Thyroid gland (tissue), 4 donors: Measurements from ENCODE around the gene SLC6A12.

Experiments used
- POLR2A ChIP-seq, 2 donors: fragments of 450-650 bp; IDR thresholded peaks; one replicate each; pipeline ENCODE4 v1.6.1; 2017; ENCODE audit warnings: antibody characterized with exemption in 2 of 2, mild to moderate bottlenecking in 2 of 2, moderate library complexity in 1 of 2
- TF ChIP-seq, protein P1 (sequence below), 6 experiments: fragments of 200-600 bp in 3 of 6; fragments of 450-650 bp in 3 of 6; sonication (generic) in 3 of 6; IDR thresholded peaks; one replicate each; pipeline ENCODE4 v1.5.1; 2016 to 2019; ENCODE audit warnings: antibody characterized with exemption in 6 of 6, mild to moderate bottlenecking in 2 of 6, inconsistent platforms in 1 of 6, moderate library complexity in 1 of 6

DNA sequence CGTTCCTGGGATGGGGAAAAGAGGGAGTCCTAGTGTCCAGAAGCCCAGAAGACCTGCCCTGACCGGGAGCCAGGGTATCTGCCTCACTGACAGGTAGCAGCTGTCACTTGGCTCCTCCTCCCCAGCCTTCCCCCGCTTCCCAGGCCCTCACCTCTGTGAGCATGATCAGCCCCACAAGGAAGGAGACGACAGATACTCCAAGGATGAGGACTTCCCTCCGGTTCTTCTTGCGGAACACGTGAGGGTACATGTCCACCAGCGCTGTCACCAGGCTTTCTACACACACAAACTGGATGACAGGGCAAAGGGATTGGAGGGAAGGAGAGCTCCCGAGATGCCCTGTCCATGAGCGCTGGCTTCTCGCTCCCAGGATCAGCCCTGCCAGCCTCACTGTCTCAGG lies 9.9 kb upstream of the SLC6A12 start:
- TF ChIP-seq, protein P1, sequence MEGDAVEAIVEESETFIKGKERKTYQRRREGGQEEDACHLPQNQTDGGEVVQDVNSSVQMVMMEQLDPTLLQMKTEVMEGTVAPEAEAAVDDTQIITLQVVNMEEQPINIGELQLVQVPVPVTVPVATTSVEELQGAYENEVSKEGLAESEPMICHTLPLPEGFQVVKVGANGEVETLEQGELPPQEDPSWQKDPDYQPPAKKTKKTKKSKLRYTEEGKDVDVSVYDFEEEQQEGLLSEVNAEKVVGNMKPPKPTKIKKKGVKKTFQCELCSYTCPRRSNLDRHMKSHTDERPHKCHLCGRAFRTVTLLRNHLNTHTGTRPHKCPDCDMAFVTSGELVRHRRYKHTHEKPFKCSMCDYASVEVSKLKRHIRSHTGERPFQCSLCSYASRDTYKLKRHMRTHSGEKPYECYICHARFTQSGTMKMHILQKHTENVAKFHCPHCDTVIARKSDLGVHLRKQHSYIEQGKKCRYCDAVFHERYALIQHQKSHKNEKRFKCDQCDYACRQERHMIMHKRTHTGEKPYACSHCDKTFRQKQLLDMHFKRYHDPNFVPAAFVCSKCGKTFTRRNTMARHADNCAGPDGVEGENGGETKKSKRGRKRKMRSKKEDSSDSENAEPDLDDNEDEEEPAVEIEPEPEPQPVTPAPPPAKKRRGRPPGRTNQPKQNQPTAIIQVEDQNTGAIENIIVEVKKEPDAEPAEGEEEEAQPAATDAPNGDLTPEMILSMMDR (IDR thresholded peaks at IDR 0.05): no peak
- TF ChIP-seq POLR2A (IDR thresholded peaks at IDR 0.05): no peak
